HEK293 (cell line): ENCODE measurements around the gene ERP44.

Experiments used
- CTCF ChIP-seq: fragments of 450-650 bp; formaldehyde crosslinking; IDR thresholded peaks from 2 replicates; pipeline ENCODE4 v1.5.1; 2016; ENCODE audit warnings: missing biosample characterization, missing genetic modification characterization
- HOXD13 ChIP-seq: sonication (generic); formaldehyde crosslinking; IDR thresholded peaks from 2 replicates; pipeline ENCODE4 v1.8.0; 2022; ENCODE audit warnings: missing genetic modification reagents, borderline replicate concordance
- MYNN ChIP-seq: fragments of 450-650 bp; formaldehyde crosslinking; IDR thresholded peaks from 2 replicates; pipeline ENCODE4 v1.5.1; 2016; ENCODE audit warnings: missing biosample characterization, missing genetic modification characterization, borderline replicate concordance
- ZNF140 ChIP-seq: fragments of 450-650 bp; formaldehyde crosslinking; IDR thresholded peaks from 2 replicates; pipeline ENCODE4 v1.5.1; 2016; ENCODE audit warnings: missing biosample characterization, missing genetic modification characterization
- ZNF239 ChIP-seq: fragments of 450-650 bp; formaldehyde crosslinking; IDR thresholded peaks from 2 replicates; pipeline ENCODE4 v1.5.1; 2016; ENCODE audit warnings: missing biosample characterization, missing genetic modification characterization
- ZNF302 ChIP-seq: fragments of 450-650 bp; formaldehyde crosslinking; IDR thresholded peaks from 2 replicates; pipeline ENCODE4 v1.5.1; 2016; ENCODE audit warnings: missing biosample characterization, missing genetic modification characterization, low read depth
- ZNF549 ChIP-seq: fragments of 450-650 bp; IDR thresholded peaks from 2 replicates; pipeline ENCODE4 v1.5.1; 2018; ENCODE audit warnings: missing biosample characterization, missing genetic modification characterization, mild to moderate bottlenecking, inconsistent platforms, moderate library complexity
- ZNF560 ChIP-seq: fragments of 450-650 bp; formaldehyde crosslinking; IDR thresholded peaks from 2 replicates; pipeline ENCODE4 v1.5.1; 2017; ENCODE audit warnings: missing biosample characterization, missing genetic modification characterization, borderline replicate concordance

DNA sequence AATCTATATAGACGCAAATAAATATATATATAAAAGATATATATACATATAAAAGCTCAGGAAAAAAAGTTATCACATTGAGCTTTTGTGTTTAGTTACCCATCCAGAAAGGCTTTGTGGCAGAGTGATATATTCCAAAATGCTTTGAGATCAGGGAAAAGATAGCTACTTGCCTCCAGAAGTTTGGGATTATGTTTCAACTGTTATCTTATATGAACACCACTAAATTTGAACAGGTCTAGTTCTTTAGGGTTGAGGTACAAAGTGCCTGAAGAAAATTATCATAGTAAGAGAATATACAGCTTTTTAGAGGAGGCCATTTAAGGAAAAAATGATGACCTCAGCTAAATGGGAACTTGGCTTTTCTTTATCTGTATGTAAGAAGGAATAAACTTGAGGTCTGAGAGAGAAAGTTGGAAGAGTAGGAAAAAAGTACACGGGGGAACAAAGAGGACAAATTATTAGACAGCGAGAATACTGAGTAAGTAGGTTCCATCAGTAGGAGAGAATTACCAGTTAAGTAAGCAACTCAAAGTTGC, 2.4 kb downstream of the ERP44 start:
- TF ChIP-seq ZNF302 (tag by site-specific recombination) (no peak), ZNF560 (no peak), MYNN (tag by site-specific recombination) (no peak), CTCF (tag by site-specific recombination) (no peak), ZNF140 (tag by site-specific recombination) (no peak), ZNF239 (no peak), HOXD13 (CRISPR knock-in tag) (no peak), ZNF549 (no peak)
